B cell (primary cell): ENCODE measurements around the gene STX11.

Experiments
- EZH2 ChIP-seq: IDR thresholded peaks from 2 replicates; pipeline ENCODE4 v1.6.1; 2012; ENCODE audit warnings: borderline replicate concordance, low read depth, mild to moderate bottlenecking, moderate library complexity, low read length; ENCODE audit not compliant: insufficient read depth, poor library complexity, severe bottlenecking
- TF ChIP-seq, protein P1 (sequence below): fragments of 200-600 bp; IDR thresholded peaks from one replicate; pipeline ENCODE4 v1.8.0; 2022; ENCODE audit warnings: antibody characterized with exemption, mild to moderate bottlenecking

DNA sequence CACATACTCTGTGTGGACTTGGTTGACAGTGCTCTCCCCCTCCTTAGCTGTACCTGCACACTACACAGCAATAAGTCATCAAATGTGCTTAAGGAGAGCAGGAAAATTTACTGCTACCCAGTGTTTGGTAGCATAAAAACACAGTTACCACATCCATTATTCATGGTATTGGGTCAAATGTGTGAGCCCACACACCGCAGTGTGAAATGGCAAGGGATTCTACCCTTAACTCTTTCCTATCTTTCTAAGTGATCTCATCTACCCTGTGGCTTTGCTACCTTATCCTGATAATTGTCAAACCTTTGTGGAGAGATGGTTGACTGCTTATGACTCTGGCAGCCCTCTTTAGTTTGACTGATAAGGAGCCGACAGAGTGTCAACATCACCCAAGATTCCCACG lies 47.6 kb downstream of the STX11 start:
- TF ChIP-seq, protein P1, sequence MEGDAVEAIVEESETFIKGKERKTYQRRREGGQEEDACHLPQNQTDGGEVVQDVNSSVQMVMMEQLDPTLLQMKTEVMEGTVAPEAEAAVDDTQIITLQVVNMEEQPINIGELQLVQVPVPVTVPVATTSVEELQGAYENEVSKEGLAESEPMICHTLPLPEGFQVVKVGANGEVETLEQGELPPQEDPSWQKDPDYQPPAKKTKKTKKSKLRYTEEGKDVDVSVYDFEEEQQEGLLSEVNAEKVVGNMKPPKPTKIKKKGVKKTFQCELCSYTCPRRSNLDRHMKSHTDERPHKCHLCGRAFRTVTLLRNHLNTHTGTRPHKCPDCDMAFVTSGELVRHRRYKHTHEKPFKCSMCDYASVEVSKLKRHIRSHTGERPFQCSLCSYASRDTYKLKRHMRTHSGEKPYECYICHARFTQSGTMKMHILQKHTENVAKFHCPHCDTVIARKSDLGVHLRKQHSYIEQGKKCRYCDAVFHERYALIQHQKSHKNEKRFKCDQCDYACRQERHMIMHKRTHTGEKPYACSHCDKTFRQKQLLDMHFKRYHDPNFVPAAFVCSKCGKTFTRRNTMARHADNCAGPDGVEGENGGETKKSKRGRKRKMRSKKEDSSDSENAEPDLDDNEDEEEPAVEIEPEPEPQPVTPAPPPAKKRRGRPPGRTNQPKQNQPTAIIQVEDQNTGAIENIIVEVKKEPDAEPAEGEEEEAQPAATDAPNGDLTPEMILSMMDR = no peak
- no peak for TF ChIP-seq EZH2
